Measurements from ENCODE around the gene KCNQ4.

GRCh38 chr1:40756523-40756922 lies 27.1 kb upstream of the KCNQ4 start:
- no peak for TF ChIP-seq EZH2 (IDR thresholded peaks at IDR 0.05; ENCODE audit: borderline replicate concordance, insufficient read depth, low read depth, low read length, poor library complexity, severe bottlenecking)
- no peak for TF ChIP-seq CTCF (IDR thresholded peaks at IDR 0.05)

All from B cell (primary cell).